ENCODE data around the gene SIMC1.
"Not testable (repeated sequence)": the region's sequence is repeated elsewhere in the genome, so short reads cannot be mapped to it uniquely, and the experiment has no call there.

GRCh38 chr5:176195084-176195413, 43.2 kb upstream of the SIMC1 start:
- TF ChIP-seq CTCF (IDR thresholded peaks at IDR 0.05); EZH2 (IDR thresholded peaks at IDR 0.05; ENCODE audit: borderline replicate concordance, insufficient read depth, low read depth, low read length, poor library complexity, severe bottlenecking): not testable (repeated sequence)
